Body of pancreas (tissue), 4 donors: Measurements from ENCODE around the gene PKNOX1.

ENCODE experiments used
- POLR2A ChIP-seq, 3 donors: fragments of 450-650 bp; IDR thresholded peaks; one replicate each; pipeline ENCODE4 v1.6.1; 2016; ENCODE audit warnings: antibody characterized with exemption in 3 of 3, mild to moderate bottlenecking in 2 of 3
- TF ChIP-seq, protein P1 (sequence below), 7 experiments: fragments of 450-650 bp in 4 of 7; fragments of 200-600 bp in 3 of 7; sonication (generic) in 3 of 7; IDR thresholded peaks; one replicate each; pipeline ENCODE4 v1.5.1; 2016 to 2019; ENCODE audit warnings: antibody characterized with exemption in 7 of 7

DNA sequence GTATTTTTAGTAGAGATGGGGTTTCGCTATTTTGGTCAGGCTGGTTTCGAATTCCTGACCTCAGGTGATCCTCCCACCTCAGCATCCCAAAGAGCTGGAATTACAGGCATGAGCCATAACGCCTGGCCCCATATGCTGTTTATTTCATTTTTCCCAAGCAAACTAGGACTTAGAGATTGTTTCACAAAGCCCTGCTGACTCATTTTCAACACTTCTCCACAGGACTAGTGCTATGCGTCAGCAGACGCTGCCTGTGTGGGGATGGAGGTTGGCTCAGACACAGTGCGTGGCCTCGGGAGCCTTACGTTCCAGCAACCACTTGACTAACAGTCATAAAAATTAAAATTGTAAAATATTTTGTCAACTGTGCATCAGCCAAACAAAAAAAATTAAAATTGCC lies 22.7 kb downstream of the PKNOX1 start:
- TF ChIP-seq, protein P1, sequence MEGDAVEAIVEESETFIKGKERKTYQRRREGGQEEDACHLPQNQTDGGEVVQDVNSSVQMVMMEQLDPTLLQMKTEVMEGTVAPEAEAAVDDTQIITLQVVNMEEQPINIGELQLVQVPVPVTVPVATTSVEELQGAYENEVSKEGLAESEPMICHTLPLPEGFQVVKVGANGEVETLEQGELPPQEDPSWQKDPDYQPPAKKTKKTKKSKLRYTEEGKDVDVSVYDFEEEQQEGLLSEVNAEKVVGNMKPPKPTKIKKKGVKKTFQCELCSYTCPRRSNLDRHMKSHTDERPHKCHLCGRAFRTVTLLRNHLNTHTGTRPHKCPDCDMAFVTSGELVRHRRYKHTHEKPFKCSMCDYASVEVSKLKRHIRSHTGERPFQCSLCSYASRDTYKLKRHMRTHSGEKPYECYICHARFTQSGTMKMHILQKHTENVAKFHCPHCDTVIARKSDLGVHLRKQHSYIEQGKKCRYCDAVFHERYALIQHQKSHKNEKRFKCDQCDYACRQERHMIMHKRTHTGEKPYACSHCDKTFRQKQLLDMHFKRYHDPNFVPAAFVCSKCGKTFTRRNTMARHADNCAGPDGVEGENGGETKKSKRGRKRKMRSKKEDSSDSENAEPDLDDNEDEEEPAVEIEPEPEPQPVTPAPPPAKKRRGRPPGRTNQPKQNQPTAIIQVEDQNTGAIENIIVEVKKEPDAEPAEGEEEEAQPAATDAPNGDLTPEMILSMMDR (IDR thresholded peaks at IDR 0.05): no peak
- TF ChIP-seq POLR2A (IDR thresholded peaks at IDR 0.05): no peak
